ENCODE data around the gene MZF1.

MZF1 gene

GRCh38 chr19:58519355-58520256 is 53.5 kb downstream of the MZF1 start, which contains the start of gene ZBTB45 (continued):
- TF ChIP-seq ATF2 (tag by site-specific recombination; IDR thresholded peaks at IDR 0.05; ENCODE audit: low read depth) (no peak), ZNF747 (tag by site-specific recombination; IDR thresholded peaks at IDR 0.05) (no peak), ZNF580 (tag by site-specific recombination; IDR thresholded peaks at IDR 0.05) (peak; percentile 100), PRDM10 (tag by site-specific recombination; IDR thresholded peaks at IDR 0.05) (peak; percentile 77; the same call in 1 of the 2 replicates), TRIM28 (IDR thresholded peaks at IDR 0.05; ENCODE audit: borderline replicate concordance, low read length) (peak; percentile 73), ZNF140 (tag by site-specific recombination; IDR thresholded peaks at IDR 0.05) (no peak), SCRT1 (tag by site-specific recombination; IDR thresholded peaks at IDR 0.05; ENCODE audit: borderline replicate concordance) (no peak), GLIS1 (tag by site-specific recombination; IDR thresholded peaks at IDR 0.05) (peak; percentile 65)

- H3K27ac ChIP-seq (ENCODE audit: extremely low read depth, low read depth, low read length): peak overlapping the region; percentile 94
- H3K4me1 ChIP-seq (ENCODE audit: control insufficient read depth, insufficient read depth, low read length): peaks cover 10% of the 10 kb centered on the region
- H3K36me3 ChIP-seq (ENCODE audit: control insufficient read depth in 2 of 2, insufficient read depth in 1 of 2, low read length in 2 of 2): peaks cover 0 to 23% of the 10 kb centered on the region in 2 experiments; a peak in 1 of 3 replicates
- peak overlapping the region; percentile 74 for H3K4me3 ChIP-seq (ENCODE audit: low read depth, low read length)
- no peaks in the 10 kb centered on the region for H3K9me3 ChIP-seq (ENCODE audit: control insufficient read depth, insufficient read depth, low read depth, low read length)
- CTCF ChIA-PET: interaction anchor here (0.6 to 3.4 kb wide), 41 partner anchors 9 to 517 kb away, joined by 3 to 26 read pairs (median 5); partner anchors contain the start of genes CHMP2A, TRIM28, ZNF324B and ZNF446
- POLR2A ChIA-PET: interaction anchor here (0.6 to 4.6 kb wide), 25 partner anchors 14 to 381 kb away, joined by 3 to 107 read pairs (median 10); partner anchors contain the start of genes CHMP2A, TRIM28, UBE2M and ZNF274
- TF ChIP-seq ZNF335 (tag by site-specific recombination; conservative IDR thresholded peaks at IDR 0.05) (no peak), INSM2 (tag by site-specific recombination; IDR thresholded peaks at IDR 0.05) (no peak), REPIN1 (tag by site-specific recombination; IDR thresholded peaks at IDR 0.05; ENCODE audit: low read depth) (no peak), IKZF3 (tag by site-specific recombination; IDR thresholded peaks at IDR 0.05) (peak; percentile 25; the same call in 1 of the 2 replicates), ZNF341 (tag by site-specific recombination; IDR thresholded peaks at IDR 0.05; ENCODE audit: low read depth) (peak; percentile 90), ZNF658 (tag by site-specific recombination; IDR thresholded peaks at IDR 0.05) (no peak), ZNF677 (tag by site-specific recombination; IDR thresholded peaks at IDR 0.05) (no peak), ZNF707 (tag by site-specific recombination; IDR thresholded peaks at IDR 0.05) (peak; percentile 62; the same call in 1 of the 2 replicates), ZNF785 (tag by site-specific recombination; IDR thresholded peaks at IDR 0.05) (no peak), FEZF1 (tag by site-specific recombination; IDR thresholded peaks at IDR 0.05) (no peak), ZNF561 (tag by site-specific recombination; IDR thresholded peaks at IDR 0.05; ENCODE audit: borderline replicate concordance) (peak; percentile 10; the same call in 1 of the 2 replicates), ZFP41 (tag by site-specific recombination; IDR thresholded peaks at IDR 0.05; ENCODE audit: borderline replicate concordance) (no peak), GFI1B (tag by site-specific recombination; IDR thresholded peaks at IDR 0.05) (no peak), KLF9 (tag by site-specific recombination; IDR thresholded peaks at IDR 0.05; ENCODE audit: low read depth) (no peak), ZNF580 (tag by site-specific recombination; IDR thresholded peaks at IDR 0.05) (no peak), ZNF585B (tag by site-specific recombination; IDR thresholded peaks at IDR 0.05) (no peak), ZNF768 (tag by site-specific recombination; IDR thresholded peaks at IDR 0.05) (0 out of 2 replicates have a peak, but pooled peaks have one; percentile 26), ZNF837 (tag by site-specific recombination; IDR thresholded peaks at IDR 0.05) (no peak), ZNF830 (tag by site-specific recombination; IDR thresholded peaks at IDR 0.05; ENCODE audit: low read depth) (no peak), ZNF10 (tag by site-specific recombination; IDR thresholded peaks at IDR 0.05) (no peak), ZBTB48 (tag by site-specific recombination; IDR thresholded peaks at IDR 0.05) (0 out of 2 replicates have a peak, but pooled peaks have one; percentile 9), GLI2 (tag by site-specific recombination; IDR thresholded peaks at IDR 0.05; ENCODE audit: borderline replicate concordance, low read depth) (no peak)
Measured at GRCh38 chr19:58519087-58519354, 54.1 kb downstream of the MZF1 start.
